GM10266 (cell line): ENCODE results near the gene TSFM.

ENCODE experiments used
- DNase-seq: peaks from one replicate; pipeline ENCODE4 v3.0.0; 2012; ENCODE audit errors: extremely low spot score
- TF ChIP-seq, protein P1 (sequence below): IDR thresholded peaks from 2 replicates; pipeline ENCODE4 v1.5.1; 2012; ENCODE audit warnings: mild to moderate bottlenecking, low read depth; ENCODE audit not compliant: control insufficient read depth, insufficient read depth; ENCODE audit errors: missing control alignments

The TSFM gene

DNA sequence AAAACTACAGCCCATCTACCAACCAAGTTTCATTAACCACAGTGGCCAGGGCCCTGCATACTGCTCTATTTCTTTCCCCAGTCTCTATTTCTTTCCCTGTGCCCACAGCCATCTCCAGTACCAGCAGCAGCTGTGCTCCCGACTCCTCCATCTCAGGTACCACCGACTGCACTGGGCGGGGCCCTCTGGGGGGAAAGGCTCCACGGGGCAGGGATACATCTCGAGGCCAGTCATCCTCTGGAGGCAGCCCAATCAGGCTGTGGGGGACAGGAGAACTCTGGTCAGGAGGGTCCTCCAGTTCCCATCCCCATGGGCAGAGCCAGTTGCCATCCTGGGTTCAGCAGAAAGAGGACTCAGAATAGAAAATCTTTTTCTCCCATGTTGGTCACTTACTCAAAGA, 33.5 kb upstream of the TSFM start:
- no peak for DNase-seq
- TF ChIP-seq, protein P1, sequence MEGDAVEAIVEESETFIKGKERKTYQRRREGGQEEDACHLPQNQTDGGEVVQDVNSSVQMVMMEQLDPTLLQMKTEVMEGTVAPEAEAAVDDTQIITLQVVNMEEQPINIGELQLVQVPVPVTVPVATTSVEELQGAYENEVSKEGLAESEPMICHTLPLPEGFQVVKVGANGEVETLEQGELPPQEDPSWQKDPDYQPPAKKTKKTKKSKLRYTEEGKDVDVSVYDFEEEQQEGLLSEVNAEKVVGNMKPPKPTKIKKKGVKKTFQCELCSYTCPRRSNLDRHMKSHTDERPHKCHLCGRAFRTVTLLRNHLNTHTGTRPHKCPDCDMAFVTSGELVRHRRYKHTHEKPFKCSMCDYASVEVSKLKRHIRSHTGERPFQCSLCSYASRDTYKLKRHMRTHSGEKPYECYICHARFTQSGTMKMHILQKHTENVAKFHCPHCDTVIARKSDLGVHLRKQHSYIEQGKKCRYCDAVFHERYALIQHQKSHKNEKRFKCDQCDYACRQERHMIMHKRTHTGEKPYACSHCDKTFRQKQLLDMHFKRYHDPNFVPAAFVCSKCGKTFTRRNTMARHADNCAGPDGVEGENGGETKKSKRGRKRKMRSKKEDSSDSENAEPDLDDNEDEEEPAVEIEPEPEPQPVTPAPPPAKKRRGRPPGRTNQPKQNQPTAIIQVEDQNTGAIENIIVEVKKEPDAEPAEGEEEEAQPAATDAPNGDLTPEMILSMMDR = no peak

DNA sequence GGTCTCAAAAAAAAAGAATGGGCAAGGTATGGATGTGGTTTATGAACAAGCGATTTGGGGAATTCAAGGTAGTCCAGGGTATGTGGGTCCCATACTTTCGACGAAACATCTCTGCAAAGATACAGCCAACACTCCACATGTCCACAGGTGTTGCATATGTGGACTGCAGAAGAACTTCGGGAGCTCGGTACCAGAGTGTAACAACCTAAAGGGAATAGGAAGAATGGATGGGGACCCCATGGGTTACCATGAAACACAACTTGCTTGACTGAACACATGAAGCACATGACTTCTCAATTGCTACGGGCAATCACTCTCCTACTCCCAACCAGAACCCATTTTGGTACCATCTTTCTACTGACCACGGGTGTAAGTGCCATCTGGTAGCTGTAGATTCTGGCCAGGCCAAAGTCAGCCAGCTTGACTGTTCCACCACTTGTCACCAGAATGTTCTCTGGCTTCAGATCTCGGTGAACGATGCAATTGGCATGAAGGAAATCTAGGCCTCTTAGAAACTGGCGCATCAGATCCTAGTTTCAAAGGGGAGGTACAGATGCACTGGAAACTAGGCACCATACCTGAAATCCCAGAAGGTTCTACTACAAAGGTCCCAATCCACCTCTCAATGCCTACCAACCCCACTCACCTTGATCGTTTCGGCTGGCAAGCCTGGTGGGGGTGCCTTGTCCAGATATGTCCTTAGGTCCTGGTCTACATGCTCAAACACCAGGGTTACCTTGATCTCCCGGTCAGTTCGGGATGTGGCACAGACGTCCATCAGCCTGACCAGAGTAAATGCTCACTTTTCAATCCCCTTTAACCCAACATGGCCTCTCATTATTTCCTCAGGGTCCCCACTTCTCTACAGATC, 31.8 kb upstream of the TSFM start:
- no peak for DNase-seq
- TF ChIP-seq, protein P1 = no peak

DNA sequence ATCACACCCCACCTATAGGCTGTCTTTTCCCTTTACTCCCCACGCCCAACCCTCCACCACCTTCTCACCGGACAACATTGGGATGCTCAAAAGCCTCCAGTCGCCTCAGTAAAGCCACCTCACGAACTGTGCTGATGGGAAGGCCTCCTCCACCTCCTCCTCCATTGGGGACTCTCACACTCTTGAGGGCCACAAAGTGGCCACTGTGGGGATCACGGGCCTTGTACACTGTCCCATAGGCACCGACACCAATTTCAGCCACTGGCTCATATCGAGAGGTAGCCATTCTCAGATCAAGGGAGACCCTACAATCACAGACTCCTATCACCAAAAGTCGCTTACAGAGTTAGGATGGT, 31.2 kb upstream of the TSFM start:
- TF ChIP-seq, protein P1 = no peak
- no peak for DNase-seq

DNA sequence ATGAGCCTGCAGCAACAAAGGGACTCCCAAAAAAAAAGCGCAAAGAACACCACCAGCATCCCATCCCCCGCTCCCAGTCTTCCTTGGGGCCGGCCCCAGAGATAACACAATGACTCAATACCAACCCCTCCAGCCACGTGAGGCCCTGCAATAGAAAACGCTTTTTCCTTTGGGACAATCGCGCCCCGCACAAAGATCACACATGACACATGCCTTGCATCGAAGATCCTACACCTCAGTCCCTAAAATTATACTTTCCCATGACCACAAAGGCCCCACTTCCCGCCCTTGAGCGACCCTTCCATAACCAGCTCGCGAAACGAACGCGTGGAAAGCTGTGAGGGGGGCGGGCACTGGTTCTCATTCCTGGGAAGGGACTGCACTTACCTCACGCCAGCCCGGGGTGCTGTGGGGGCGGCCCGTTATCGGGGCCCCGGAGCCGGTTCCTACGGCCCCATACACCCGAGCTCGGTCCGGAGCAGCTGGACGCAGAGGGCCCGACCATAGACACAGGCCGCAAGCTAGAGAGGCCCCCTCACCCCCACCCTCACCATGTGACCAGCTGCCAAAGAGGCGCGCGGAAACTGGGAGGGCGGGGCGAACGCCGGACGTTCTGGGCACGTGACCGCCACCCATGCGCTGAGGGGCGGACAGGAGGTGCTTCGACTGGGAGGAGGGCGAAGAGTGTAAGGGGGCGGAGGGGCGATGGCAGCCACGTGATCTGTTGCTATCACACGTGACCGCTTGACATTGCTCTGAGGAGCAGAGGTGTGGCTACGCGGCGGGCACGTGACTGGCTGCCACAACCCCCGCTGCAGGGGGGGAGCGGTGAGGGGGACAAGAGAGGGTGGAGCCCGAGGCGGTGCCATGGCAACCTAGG, 30.6 kb upstream of the TSFM start, which contains the start of gene CDK4:
CDK4 (minus strand) TSS at position 523 of the 880 bp plus-strand sequence. CDS start 593 bp downstream, outside the sequence.
- DNase-seq = peak; percentile 98
- TF ChIP-seq, protein P1 = no peak

DNA sequence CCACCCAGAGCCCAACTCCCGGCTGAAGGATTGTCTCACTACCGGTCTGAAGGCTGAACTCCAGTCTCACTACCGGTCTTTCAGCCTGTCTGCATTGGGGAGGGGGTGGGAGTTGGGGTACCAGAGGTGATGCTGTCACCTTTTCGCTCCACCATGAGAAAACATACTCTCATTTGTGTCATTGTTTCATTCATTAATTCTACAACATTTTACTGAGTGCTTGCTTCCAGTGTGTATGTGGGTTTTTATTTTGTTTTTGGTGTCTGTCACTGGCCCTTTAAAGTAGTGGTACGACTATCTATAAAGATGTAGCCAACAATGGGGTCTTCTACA, 30.0 kb upstream of the TSFM start:
- TF ChIP-seq, protein P1 = no peak
- no peak for DNase-seq

DNA sequence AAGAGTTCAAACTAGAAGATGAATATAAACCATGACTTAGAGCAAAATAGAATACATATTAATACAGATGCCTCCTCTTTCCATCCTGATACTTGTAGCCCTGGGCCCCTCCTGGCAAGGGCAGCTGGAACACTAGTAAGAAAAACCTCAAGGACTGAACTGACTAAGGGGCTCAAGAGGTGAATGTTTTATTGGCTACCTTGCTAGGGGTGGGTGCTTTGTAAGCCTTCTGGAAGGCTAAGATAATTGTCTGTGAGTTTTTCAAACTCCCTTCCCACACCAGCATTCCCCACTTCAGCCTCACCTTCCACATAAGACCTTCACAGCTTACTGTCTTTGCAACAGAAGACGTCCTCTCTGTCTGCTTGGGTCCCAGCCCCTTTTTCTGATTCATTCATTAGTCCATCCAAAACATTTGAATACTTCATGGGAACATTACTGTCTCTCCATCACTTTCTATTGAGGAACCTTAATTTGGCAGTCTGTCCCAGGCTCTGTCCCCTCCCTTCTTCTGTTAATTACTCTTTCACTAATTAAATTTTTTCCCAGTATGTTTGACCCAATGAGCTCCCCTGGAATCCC, 28.7 kb upstream of the TSFM start:
- TF ChIP-seq, protein P1 = no peak
- DNase-seq = no peak
